ES-I3 (cell line): ENCODE measurements around the gene TCOF1.
"Not testable (repeated sequence)": the region's sequence is repeated elsewhere in the genome, so short reads cannot be mapped to it uniquely, and the experiment has no call there.

Experiments
- H3K36me3 ChIP-seq: 2 replicates; pipeline ENCODE4 v1.6.1; 2013; ENCODE audit warnings: mild to moderate bottlenecking, low read length, control low read depth, moderate library complexity; ENCODE audit not compliant: insufficient read depth
- H3K4me1 ChIP-seq: 2 replicates; pipeline ENCODE4 v1.6.1; 2013; ENCODE audit warnings: mild to moderate bottlenecking, control low read depth, low read length; ENCODE audit not compliant: insufficient read depth
- H3K9ac ChIP-seq: 2 replicates; pipeline ENCODE4 v1.6.1; 2013; ENCODE audit warnings: low read depth, mild to moderate bottlenecking, low read length, moderate library complexity
- H3K9me3 ChIP-seq: 2 replicates; pipeline ENCODE4 v1.6.1; 2013; ENCODE audit warnings: mild to moderate bottlenecking, low read length, moderate library complexity; ENCODE audit not compliant: control insufficient read depth, insufficient read depth

Gene TCOF1

DNA sequence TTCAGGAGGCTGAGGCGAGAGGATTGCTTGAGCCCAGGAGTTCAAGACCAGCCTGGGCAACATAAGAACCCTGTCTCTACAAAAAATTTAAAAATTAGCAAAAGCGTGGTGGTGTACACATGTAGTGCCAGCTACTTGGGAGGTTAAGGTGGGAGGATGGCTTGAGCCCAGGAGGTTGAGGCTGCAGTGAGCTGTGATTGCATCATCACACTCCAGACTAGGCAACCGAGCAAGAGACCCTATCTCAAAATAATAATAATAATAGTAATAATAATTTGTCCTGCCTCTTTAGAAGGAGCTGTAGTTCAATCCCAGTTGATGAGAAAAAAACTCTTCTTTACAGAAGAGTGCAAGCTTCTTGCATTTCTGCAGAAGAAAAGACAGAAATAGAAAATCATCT, 65.3 kb downstream of the TCOF1 start:
- Histone ChIP-seq H3K4me1 (peaks cover 4% of the 10 kb centered on the region), H3K36me3 (no peaks in the 10 kb centered on the region), H3K9ac (no peak overlapping the region), H3K9me3 (no peaks in the 10 kb centered on the region)

DNA sequence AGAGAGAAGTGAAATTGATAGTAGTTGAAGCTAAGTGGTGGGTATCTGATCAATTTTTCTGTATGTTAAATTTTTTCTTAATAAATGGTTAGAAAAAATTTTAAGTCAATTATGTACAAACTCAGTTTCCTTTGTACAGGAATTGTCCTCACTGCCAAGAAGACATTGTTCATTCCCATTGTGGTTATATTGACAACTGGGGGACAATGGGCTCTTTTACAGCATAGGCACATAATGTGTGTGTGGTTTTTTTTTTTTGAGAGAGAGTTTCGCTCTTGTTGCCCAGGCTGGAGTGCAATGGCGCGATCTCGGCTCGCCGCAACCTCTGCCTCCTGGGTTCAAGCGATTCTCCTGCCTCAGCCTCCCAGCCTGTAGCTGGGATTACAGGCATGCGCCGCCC, 68.7 kb downstream of the TCOF1 start:
- not testable (repeated sequence) for H3K4me1 ChIP-seq, H3K9me3 ChIP-seq, H3K36me3 ChIP-seq, H3K9ac ChIP-seq

DNA sequence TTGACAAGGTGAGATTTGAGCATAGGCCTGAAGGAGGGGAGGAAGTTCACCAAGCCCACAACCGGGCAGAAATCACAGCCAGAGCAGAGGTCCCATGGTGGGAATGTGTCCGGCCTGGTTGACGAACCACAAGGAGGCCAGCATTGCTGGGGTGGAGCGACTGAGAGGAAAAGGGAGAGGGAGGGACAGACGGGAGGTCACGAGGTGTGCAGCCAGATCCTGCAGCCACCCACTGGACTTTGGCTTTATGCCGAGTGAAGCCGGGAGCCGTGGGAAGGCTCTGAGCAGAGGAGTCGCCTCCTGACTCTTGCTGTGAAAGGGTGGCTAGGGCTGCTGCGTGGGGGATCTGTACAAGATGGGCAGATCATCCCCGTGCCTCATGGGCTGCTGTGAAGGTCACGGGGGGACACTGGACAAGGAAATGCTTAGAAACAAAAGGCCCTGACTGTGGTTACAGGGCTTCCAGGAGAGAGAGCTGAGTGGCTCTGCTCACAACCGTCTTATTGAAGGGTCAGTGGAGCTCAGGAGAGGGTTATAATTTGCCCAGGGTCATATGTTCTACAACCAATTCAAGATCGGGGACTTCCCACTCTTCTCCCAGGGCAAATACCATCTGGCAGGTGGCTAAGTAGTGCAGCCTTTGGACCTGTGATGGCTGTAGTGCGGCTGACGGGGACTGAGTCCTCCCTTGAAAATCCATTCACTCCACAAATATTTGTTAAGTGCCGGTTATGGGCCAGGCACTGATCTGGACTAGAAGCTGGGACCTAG, 70.8 kb downstream of the TCOF1 start:
- Histone ChIP-seq H3K9me3 (no peaks in the 10 kb centered on the region), H3K4me1 (no peaks in the 10 kb centered on the region), H3K9ac (no peak overlapping the region), H3K36me3 (no peaks in the 10 kb centered on the region)

DNA sequence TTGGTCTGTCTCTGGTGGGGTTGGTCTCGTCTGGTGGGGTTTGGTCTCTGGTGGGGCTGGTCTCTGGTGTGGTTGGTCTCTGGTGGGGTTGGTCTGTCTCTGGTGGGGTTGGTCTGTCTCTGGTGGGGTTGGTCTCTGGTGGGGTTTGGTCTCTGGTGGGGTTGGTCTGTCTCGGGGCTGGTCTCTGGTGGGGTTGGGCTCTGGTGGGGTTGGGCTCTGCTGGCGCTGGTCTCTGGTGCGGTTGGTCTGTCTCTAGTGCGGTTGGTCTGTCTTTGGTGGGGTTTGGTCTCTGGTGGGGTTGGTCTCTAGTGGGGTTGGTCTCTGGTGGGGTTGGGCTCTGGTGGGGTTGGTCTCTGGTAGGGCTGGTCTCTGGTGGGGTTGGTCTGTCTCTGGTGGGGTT, 71.5 kb downstream of the TCOF1 start:
- H3K9me3 ChIP-seq: no peaks in the 10 kb centered on the region
- H3K36me3 ChIP-seq: no peaks in the 10 kb centered on the region
- H3K9ac ChIP-seq: no peak overlapping the region
- H3K4me1 ChIP-seq: no peaks in the 10 kb centered on the region

DNA sequence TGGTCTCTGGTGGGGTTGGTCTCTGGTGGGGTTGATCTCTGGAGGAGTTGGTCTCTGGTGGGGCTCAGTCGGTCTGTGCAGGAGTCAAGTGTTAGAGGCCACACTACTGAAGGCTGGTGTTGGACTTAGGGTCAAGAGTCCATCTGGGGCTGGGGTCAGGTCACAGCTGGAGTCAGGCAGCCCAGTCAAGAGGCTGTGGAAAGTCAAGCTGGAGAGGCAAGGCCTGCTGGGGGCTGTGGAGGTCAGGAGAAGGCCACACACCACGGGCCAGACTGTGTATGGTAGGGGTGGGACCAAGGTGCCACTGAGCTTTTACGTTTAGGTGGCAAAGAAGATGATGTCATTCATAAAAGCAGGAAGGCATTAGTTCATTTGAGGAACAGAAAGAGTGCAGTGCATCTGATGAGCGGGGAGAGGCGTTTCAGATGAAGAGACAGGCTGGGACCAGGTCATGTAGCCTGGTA, 71.9 kb downstream of the TCOF1 start:
- Histone ChIP-seq H3K4me1 (no peaks in the 10 kb centered on the region), H3K36me3 (no peaks in the 10 kb centered on the region), H3K9me3 (no peaks in the 10 kb centered on the region), H3K9ac (no peak overlapping the region)

DNA sequence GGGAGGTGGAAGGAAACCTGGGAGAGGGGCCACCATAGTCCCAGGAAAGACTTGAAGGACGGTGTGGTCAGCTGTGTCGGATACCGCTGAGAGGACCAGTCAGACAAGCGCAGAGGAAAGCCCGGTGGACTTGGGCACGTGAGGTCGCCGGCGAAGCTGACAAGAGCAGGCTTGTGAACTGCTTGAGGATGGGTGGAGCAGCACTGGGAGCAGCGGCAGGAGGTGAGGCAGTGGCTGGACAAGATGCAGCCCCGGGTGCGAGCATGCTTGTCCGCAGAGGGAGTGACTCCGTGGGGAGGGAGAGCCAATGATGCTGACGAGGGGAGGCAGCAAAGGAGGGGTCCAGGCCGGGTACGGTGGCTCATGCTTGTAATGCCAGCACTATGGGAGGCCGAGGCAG, 73.6 kb downstream of the TCOF1 start:
- Histone ChIP-seq H3K36me3 (no peaks in the 10 kb centered on the region), H3K9ac (no peak overlapping the region), H3K4me1 (no peaks in the 10 kb centered on the region), H3K9me3 (no peaks in the 10 kb centered on the region)

DNA sequence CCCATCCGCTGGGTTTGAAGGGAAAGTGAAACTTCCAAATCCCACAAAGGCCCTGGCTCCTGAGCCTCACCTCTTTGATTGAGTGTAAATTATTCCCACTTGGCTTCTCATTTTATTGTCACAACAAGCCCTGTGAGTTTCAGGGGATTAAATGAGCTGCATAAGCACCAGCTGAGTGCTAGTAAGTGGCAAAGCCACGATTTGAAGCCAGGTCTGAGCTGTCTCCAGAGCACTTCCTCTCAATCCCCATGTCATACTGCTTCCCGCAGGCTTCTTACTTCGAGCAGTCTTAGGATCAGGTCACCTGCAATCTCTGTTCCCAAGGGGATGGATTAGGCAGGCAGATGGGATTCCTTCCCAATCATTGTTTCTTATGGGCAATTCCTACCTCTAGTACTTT, 74.1 kb downstream of the TCOF1 start:
- no peaks in the 10 kb centered on the region for H3K4me1 ChIP-seq
- no peak overlapping the region for H3K9ac ChIP-seq
- H3K9me3 ChIP-seq: no peaks in the 10 kb centered on the region
- no peaks in the 10 kb centered on the region for H3K36me3 ChIP-seq

DNA sequence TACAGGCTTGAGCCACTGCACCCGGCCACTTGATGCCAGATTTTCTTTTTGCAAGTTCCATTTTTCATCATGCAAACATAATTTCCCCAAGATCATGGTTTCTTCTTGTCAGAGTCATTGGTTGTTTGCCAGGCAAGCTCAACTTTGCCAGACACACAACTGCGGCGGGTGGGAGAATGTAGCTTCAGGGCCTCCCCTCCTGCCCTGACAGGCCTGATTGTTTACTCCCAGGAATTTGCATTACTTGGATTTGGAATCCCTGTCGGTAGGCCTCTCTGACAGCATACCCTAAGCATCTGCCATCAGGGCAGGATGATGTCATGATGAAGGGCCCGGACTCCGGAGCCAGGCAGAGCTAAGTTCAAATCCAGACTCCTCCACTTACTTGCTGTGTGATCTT, 77.0 kb downstream of the TCOF1 start:
- Histone ChIP-seq H3K9ac (no peak overlapping the region), H3K4me1 (no peaks in the 10 kb centered on the region), H3K9me3 (no peaks in the 10 kb centered on the region), H3K36me3 (no peaks in the 10 kb centered on the region)

DNA sequence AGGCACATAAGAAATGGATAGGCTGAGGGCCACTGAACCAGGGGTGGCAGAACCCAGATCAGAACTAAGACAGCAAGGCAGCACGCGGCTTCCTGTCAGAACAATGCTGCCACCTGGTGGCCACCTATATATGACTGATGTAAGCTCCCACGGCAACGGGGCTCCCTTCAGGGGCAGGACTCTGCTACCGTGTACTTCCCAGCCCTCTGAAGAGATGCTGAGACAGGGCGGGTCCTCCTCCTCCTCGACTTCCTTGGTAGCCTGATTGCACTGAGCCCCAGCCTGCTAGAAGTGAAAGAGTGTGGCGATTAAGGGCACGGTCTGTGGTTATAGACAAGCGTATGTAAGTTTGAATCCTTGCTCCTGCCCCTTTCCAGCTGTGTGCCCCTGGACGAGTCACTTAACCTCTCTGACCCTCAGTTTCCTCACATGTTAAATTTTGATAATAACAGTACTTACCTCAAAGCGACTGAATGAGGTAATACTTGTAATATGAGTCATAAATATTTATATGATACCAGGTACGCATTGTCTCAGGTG, 78.7 kb downstream of the TCOF1 start:
- no peaks in the 10 kb centered on the region for H3K9me3 ChIP-seq
- H3K4me1 ChIP-seq: no peaks in the 10 kb centered on the region
- no peaks in the 10 kb centered on the region for H3K36me3 ChIP-seq
- no peak overlapping the region for H3K9ac ChIP-seq

DNA sequence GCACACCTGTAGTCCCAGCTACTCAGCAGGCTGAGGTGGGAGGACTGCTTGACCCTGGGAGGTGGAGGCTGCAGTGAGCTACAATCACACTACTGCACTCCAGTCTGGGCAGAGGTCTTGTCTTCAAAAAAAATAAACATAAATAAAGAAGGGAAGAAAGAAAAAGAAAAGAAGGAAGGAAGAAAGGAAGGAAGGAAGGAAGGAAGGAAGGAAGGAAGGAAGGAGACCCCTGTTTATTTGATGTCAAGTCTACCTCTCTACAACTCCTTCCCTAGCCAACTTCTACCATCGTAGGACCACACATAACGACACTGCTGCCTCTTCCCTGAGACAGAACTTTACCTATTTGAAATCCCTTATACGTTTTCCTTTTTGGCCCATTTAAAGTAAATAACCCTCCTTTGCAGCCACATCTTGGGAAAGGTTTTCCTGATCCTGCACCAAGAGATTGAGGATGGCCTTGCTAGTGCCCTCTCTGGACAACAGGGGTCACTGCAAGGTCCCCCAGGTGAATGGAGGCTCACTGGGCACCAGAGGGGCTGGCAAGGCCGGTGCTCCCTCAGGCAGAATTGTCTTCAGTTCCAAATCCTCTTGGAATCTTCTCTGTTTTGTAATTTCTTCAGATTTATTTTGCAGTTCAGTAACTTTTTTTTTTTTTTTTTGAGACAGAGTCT, 81.5 kb downstream of the TCOF1 start:
- Histone ChIP-seq H3K9ac (no peak overlapping the region), H3K9me3 (no peaks in the 10 kb centered on the region), H3K36me3 (peaks cover 5% of the 10 kb centered on the region; the same call in 1 of the 2 replicates), H3K4me1 (peaks cover 8% of the 10 kb centered on the region; the same call in 1 of the 2 replicates)

DNA sequence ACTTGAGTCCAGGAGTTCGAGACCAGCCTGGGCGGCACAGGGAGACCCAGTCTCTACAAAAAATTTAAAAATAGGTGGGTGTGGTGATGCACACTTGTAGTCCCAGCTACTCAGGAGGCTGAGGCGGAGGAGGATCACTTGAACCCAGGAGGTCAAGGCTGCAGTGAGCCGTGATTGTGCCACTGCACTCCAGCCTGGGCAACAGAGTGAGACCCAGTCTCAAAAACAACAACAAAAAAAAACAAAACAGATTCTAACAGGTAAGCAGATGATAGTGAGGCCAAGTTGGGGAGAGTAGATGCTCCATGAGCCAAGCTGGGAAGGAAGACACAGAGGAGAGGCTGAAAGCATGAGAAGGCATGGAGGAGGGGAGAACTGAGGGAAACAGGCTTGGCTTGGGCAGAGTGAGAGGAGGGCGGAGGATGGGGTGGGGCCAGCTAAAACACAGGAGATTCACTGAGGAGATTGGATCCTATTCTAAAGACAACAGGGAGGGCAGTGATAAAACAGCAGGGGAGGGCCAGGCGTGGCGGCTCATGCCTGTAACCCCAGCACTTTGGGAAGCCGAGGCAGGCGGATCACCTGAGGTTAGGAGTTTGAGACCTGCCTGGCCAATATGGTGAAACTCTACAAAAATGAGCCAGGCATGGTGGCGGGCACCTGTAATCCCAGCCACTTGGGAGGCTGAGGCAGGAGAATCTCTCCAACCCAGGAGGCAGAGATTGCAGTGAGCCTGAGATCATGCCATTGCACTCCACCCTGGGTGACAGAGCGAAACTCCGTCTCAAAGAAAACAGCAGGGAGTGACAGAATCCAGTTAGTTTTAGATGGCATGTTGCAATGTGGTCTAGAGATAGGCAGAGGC, 83.7 kb downstream of the TCOF1 start:
- Histone ChIP-seq H3K36me3 (peaks cover 19% of the 10 kb centered on the region), H3K4me1 (peaks cover 8% of the 10 kb centered on the region; the same call in 1 of the 2 replicates), H3K9me3 (no peaks in the 10 kb centered on the region), H3K9ac (no peak overlapping the region)

DNA sequence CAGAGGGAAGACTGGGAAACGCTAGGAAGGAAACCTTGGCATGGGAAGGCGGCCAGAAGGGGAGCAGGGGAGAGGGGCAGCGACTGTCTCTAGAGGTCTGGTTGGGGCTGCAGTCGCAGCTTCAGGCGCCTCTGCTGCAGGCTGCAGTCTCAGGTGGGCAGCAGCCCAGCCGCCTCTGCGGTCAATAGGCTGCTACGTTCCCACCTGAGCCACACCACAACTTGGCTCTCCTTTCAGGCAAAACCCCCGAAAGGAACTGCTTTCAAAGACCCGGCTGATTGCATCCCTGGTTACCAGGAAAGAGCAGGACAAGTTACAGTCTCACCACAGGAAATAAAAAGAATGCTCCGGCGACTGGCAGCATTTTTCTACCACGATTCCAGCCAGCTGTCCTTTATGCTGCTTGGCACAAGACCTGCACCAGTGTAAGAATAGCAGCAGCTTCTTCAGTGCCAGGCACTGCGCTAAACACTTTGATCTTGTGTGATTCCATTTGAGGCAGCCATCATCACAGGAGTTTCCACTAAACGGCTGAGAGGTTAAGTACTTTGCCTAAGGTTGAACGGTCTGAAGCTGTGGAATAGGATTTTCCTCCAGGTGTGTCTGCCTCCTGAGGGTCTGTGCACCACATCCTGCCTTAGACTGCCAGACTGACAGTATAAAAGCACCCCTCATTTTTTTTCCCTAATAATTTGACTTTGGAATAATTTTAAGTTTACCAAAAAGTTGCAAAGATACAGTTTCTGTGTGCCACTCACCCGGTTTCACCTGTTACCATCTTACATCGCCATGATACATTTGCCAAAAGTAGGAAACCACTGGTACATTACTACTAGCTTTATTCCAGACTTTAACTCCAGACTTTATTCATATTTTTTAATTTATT, 84.6 kb downstream of the TCOF1 start:
- Histone ChIP-seq H3K4me1 (peaks cover 8% of the 10 kb centered on the region; the same call in 1 of the 2 replicates), H3K9ac (no peak overlapping the region), H3K9me3 (no peaks in the 10 kb centered on the region), H3K36me3 (peaks cover 28% of the 10 kb centered on the region)

DNA sequence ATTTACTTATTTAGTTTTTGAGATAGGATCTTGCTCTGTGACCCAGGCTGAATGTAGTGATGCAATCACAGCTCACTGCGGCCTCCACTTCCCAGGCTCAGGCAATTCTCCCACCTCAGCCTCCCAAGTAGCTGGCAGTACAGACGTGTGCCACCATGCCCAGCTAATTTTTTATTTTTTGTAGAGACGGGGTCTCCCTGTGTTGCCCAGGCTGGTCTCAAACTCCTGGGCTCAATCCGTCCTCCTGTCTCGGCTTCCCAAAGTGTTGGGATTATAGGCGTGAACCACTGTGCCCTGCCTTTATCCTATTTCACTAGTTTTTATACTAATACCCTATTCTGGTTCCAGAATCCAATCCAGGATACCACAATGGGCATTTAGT, 85.2 kb downstream of the TCOF1 start:
- peaks cover 8% of the 10 kb centered on the region; the same call in 1 of the 2 replicates for H3K4me1 ChIP-seq
- no peak overlapping the region for H3K9ac ChIP-seq
- no peaks in the 10 kb centered on the region for H3K9me3 ChIP-seq
- peaks cover 34% of the 10 kb centered on the region for H3K36me3 ChIP-seq
